Activated CD4-positive, alpha-beta T cell treated with anti-CD3 and anti-CD28 coated beads for 48 hours (primary cell): ENCODE results near the gene ZMYM4.

ENCODE experiments used
- DNase-seq: peaks from one replicate; pipeline ENCODE4 v3.0.0-alpha.2; 2020

The ZMYM4 gene

GRCh38 chr1:35278886-35279554 is 10.5 kb downstream of the ZMYM4 start:
- no peak for DNase-seq

- no peak for DNase-seq
Observed at GRCh38 chr1:35279555-35279904, 11.0 kb downstream of the ZMYM4 start.

- no peak for DNase-seq
Observed at GRCh38 chr1:35280006-35280405, 11.5 kb downstream of the ZMYM4 start.

GRCh38 chr1:35281565-35281964 is 13.1 kb downstream of the ZMYM4 start:
- DNase-seq: no peak

GRCh38 chr1:35282172-35282571 is 13.7 kb downstream of the ZMYM4 start:
- no peak for DNase-seq

- DNase-seq: no peak
Observed at GRCh38 chr1:35284852-35285251, 16.3 kb downstream of the ZMYM4 start.

GRCh38 chr1:35285771-35286606 is 17.5 kb downstream of the ZMYM4 start:
- no peak for DNase-seq

- DNase-seq: no peak
Observed at GRCh38 chr1:35287807-35288640, 19.5 kb downstream of the ZMYM4 start.

GRCh38 chr1:35288761-35289160 is 20.3 kb downstream of the ZMYM4 start:
- DNase-seq: no peak

- no peak for DNase-seq
Observed at GRCh38 chr1:35290452-35290851, 21.9 kb downstream of the ZMYM4 start.

- DNase-seq: no peak
Observed at GRCh38 chr1:35294809-35295208, 26.3 kb downstream of the ZMYM4 start.

GRCh38 chr1:35297886-35298285 is 29.4 kb downstream of the ZMYM4 start:
- no peak for DNase-seq

GRCh38 chr1:35298464-35298863 is 30.0 kb downstream of the ZMYM4 start:
- no peak for DNase-seq

GRCh38 chr1:35300376-35300775 is 31.9 kb downstream of the ZMYM4 start:
- no peak for DNase-seq

GRCh38 chr1:35301674-35302392 is 33.3 kb downstream of the ZMYM4 start:
- DNase-seq: no peak

GRCh38 chr1:35305383-35305782 is 36.9 kb downstream of the ZMYM4 start:
- DNase-seq: no peak

GRCh38 chr1:35315649-35316048 is 47.1 kb downstream of the ZMYM4 start:
- no peak for DNase-seq

- no peak for DNase-seq
Observed at GRCh38 chr1:35316264-35316663, 47.8 kb downstream of the ZMYM4 start.

GRCh38 chr1:35319988-35320713 is 51.6 kb downstream of the ZMYM4 start:
- DNase-seq: no peak

GRCh38 chr1:35320937-35321336 is 52.4 kb downstream of the ZMYM4 start:
- DNase-seq: no peak

GRCh38 chr1:35324486-35324885 is 56.0 kb downstream of the ZMYM4 start:
- DNase-seq: no peak

- DNase-seq: no peak
Observed at GRCh38 chr1:35326246-35326866, 57.8 kb downstream of the ZMYM4 start.
